HepG2 (cell line): ENCODE measurements around the gene INPP4B. TPM values are rescaled to one million over a fixed set of nuclear protein-coding genes. Genes with fewer than 3 reads are reported as not detected.

ENCODE experiments used
- ATAC-seq: fragments of 200-7000 bp; cut with Tn5 transposase; 3 replicates; pipeline ENCODE4 v1.9.1; 2020; ENCODE audit warnings: mild to moderate bottlenecking, moderate library complexity
- BruUV-seq: library from RNA; stranded (reverse); fragments of 400-500 nt; replicated peaks from 2 replicates; lab custom pipeline; 2021; lab: Mats Ljungman, UMichigan
- CTCF ChIA-PET: fragments of 300-600 bp; formaldehyde crosslinking; extraction: SDS; loops from one replicate; lab custom pipeline; 2021; ENCODE audit warnings: low total read pairs, inconsistent platforms, low intra/inter-chr PET ratio; lab: Yijun Ruan, JAX
- POLR2A ChIA-PET: fragments of 350-600 bp; sonication (Branson Sonifier 250); formaldehyde crosslinking; loops from one replicate; lab custom pipeline; 2020; ENCODE audit warnings: antibody characterized with exemption, inconsistent platforms; lab: Yijun Ruan, JAX
- DNase-seq: peaks from one replicate; pipeline ENCODE4 v3.0.0-alpha.2; 2015; ENCODE audit warnings: low spot score
- FAIRE-seq: peaks from 3 replicates; lab custom pipeline; 2011; peaks lifted over from hg19 to GRCh38; lab: Jason Lieb, UNC
- H2AFZ ChIP-seq: one replicate; pipeline ENCODE4 v1.6.1; 2011; ENCODE audit warnings: low read length, inconsistent platforms
- H3K27ac ChIP-seq: fragments of 300-600 bp; 3 replicates; pipeline ENCODE4 v1.8.0; 2011; ENCODE audit warnings: mixed run types, mild to moderate bottlenecking, mixed read lengths, low read length, inconsistent platforms; ENCODE audit not compliant: insufficient read depth; ENCODE audit errors: extremely low read length
- H3K27me3 ChIP-seq, 2 experiments: fragments of 200-600 bp in 1 of 2; 2 replicates in 1 of 2; 3 replicates in 1 of 2; pipeline versions ENCODE4 v1.6.0 to v1.8.0; 2011; ENCODE audit warnings: low read length in 2 of 2, mild to moderate bottlenecking in 2 of 2, moderate library complexity in 2 of 2, inconsistent platforms in 1 of 2; ENCODE audit not compliant: insufficient read depth in 2 of 2, control insufficient read depth in 1 of 2
- H3K36me3 ChIP-seq, 2 experiments: fragments of 200-600 bp in 1 of 2; replicated peaks in 1 of 2; 2 replicates in 1 of 2; 3 replicates in 1 of 2; pipeline versions ENCODE4 v1.5.1 to v1.8.0; 2011; ENCODE audit warnings: low read length in 2 of 2, inconsistent platforms in 1 of 2; ENCODE audit not compliant: insufficient read depth in 2 of 2, control insufficient read depth in 1 of 2
- H3K4me1 ChIP-seq: 2 replicates; pipeline ENCODE4 v1.5.1; 2012; ENCODE audit warnings: low read length, inconsistent platforms; ENCODE audit not compliant: insufficient read depth
- H3K4me2 ChIP-seq: 2 replicates; pipeline ENCODE4 v1.6.0; 2011; ENCODE audit warnings: low read depth, low read length, inconsistent platforms
- H3K4me3 ChIP-seq, 3 experiments: fragments of 200-600 bp in 1 of 3; sonication (generic), shearing (Covaris generic) in 1 of 3; replicated peaks in 1 of 3; 2 replicates each; pipeline ENCODE4 v1.5.1; 2011 to 2016; ENCODE audit warnings: low read length in 3 of 3, inconsistent platforms in 2 of 3, low read depth in 2 of 3, mild to moderate bottlenecking in 2 of 3, control low read depth in 1 of 3, mixed read lengths in 1 of 3; ENCODE audit not compliant: insufficient read depth in 1 of 3
- H3K79me2 ChIP-seq: one replicate; pipeline ENCODE4 v1.6.1; 2011; ENCODE audit warnings: low read length, inconsistent platforms; ENCODE audit not compliant: insufficient read depth
- H3K9ac ChIP-seq: 2 replicates; pipeline ENCODE4 v1.6.0; 2011; ENCODE audit warnings: mild to moderate bottlenecking, low read depth, low read length, inconsistent platforms; ENCODE audit not compliant: insufficient read depth
- H3K9me3 ChIP-seq: 2 replicates; pipeline ENCODE4 v1.5.1; 2012; ENCODE audit warnings: mild to moderate bottlenecking, low read length
- H4K20me1 ChIP-seq: 2 replicates; pipeline ENCODE4 v1.6.0; 2011; ENCODE audit warnings: inconsistent platforms, mild to moderate bottlenecking, low read length, moderate library complexity; ENCODE audit not compliant: insufficient read depth
- CHD4 ChIP-seq: fragments of 200-600 bp; sonication (generic); IDR thresholded peaks from 2 replicates; pipeline ENCODE4 v1.7.0; 2017; ENCODE audit warnings: mild to moderate bottlenecking, low read length, borderline replicate concordance
- HBP1 ChIP-seq: IDR thresholded peaks from 2 replicates; pipeline ENCODE4 v1.6.1; 2016; ENCODE audit warnings: low read depth, control low read depth
- HNF1A ChIP-seq, 2 experiments: sonication (generic) in 1 of 2; formaldehyde crosslinking in 1 of 2; IDR thresholded peaks; 2 replicates each; pipeline versions ENCODE4 v1.4.0 to v1.6.1; 2016 to 2020; ENCODE audit warnings: borderline replicate concordance in 1 of 2, low read depth in 1 of 2, mild to moderate bottlenecking in 1 of 2, missing genetic modification reagents in 1 of 2
- ISX ChIP-seq: sonication (generic); formaldehyde crosslinking; conservative IDR thresholded peaks from 2 replicates; pipeline ENCODE4 v1.5.0; 2020; ENCODE audit warnings: missing genetic modification reagents
- THYN1 ChIP-seq: sonication (generic); formaldehyde crosslinking; IDR thresholded peaks from 2 replicates; pipeline ENCODE4 v1.8.1; 2023; ENCODE audit warnings: low read depth, mild to moderate bottlenecking, moderate library complexity, missing genetic modification reagents, borderline replicate concordance
- UBTF ChIP-seq: sonication (generic); formaldehyde crosslinking; IDR thresholded peaks from 2 replicates; pipeline ENCODE4 v1.4.0; 2020; ENCODE audit warnings: mild to moderate bottlenecking, missing genetic modification reagents
- ZBTB7B ChIP-seq: sonication (generic); formaldehyde crosslinking; IDR thresholded peaks from 2 replicates; pipeline ENCODE4 v1.4.0; 2020; ENCODE audit warnings: missing genetic modification reagents
- ZNF616 ChIP-seq: sonication (generic); formaldehyde crosslinking; IDR thresholded peaks from 2 replicates; pipeline ENCODE4 v1.5.0; 2020; ENCODE audit warnings: low read depth, mild to moderate bottlenecking, missing genetic modification reagents
- ZNF775 ChIP-seq: sonication (generic); formaldehyde crosslinking; IDR thresholded peaks from 2 replicates; pipeline ENCODE4 v1.4.0; 2020; ENCODE audit warnings: missing genetic modification reagents, mild to moderate bottlenecking, moderate library complexity, borderline replicate concordance
- WGBS: methylation state at CpG from one replicate; pipeline ENCODE4 v1.1.6; 2017; ENCODE audit warnings: low lambda C conversion rate; 5-methylcytosine and 5-hydroxymethylcytosine counted together
- in situ Hi-C: cut with HindIII; loops from 2 replicates; pipeline ENCODE4 v1.10.0; 2017; ENCODE audit warnings: low pct_unique_long_range_greater_than_20kb; ENCODE audit not compliant: extremely low pct_ligation_motif_present
- intact Hi-C: fragments of 100-400 bp; cut with micrococcal nuclease; formaldehyde crosslinking; loops from one replicate; pipeline ENCODE4 v1.10.0; 2022; ENCODE audit not compliant: unreplicated experiment
- polyA plus RNA-seq, 8 experiments: library from polyadenylated mRNA; depleted of rRNA in 3 of 8; stranded (reverse) in 7 of 8; unstranded in 1 of 8; fragments of >200 nt; fragmentation: Illumina TruSeq in 4 of 8; extraction: Trizol in 4 of 8; gene quantifications; 2 replicates each; pipeline versions ENCODE4 v1.2.1 to v1.2.3, GENCODE V29; 2011 to 2016; ENCODE audit warnings: low read depth in 4 of 8, missing spikeins in 1 of 8, mixed read lengths in 1 of 8; ENCODE audit not compliant: insufficient read depth in 1 of 8
- total RNA-seq, 5 experiments: library from RNA; depleted of rRNA; stranded (reverse); fragments of >200 nt; fragmentation: Illumina TruSeq; extraction: Trizol; gene quantifications; 2 replicates each; pipeline ENCODE4 v1.2.3, GENCODE V29; 2016; ENCODE audit warnings: low read depth in 1 of 5

INPP4B gene
- total and polyA plus RNA-seq, 2 of the 13 experiments (the other 11 are each of a cell fraction or from before 2014, with no cell fraction given) = not detected

GRCh38 chr4:142324572-142324971 lies 521.5 kb downstream of the INPP4B start:
- no peaks in the 10 kb centered on the region for H4K20me1 ChIP-seq
- in situ Hi-C loops = no loop called here

More at GRCh38 chr4:142324572-142324971, 521.5 kb downstream of the INPP4B start:
- no peak for TF ChIP-seq HBP1 (CRISPR knock-in tag)
- no peak for TF ChIP-seq CHD4
- no peak for TF ChIP-seq HNF1A (IDR thresholded peaks at IDR 0.05; ENCODE audit: low read depth)
- no peak for TF ChIP-seq HNF1A (CRISPR knock-in tag; IDR thresholded peaks at IDR 0.05; ENCODE audit: borderline replicate concordance)
- no peak for TF ChIP-seq UBTF (CRISPR knock-in tag)
- TF ChIP-seq ZBTB7B (CRISPR knock-in tag) = no peak
- no peak for TF ChIP-seq ISX (CRISPR knock-in tag)
- TF ChIP-seq ZNF616 (CRISPR knock-in tag) = no peak
- no peak for TF ChIP-seq THYN1 (CRISPR knock-in tag)
- TF ChIP-seq ZNF775 (CRISPR knock-in tag) = no peak
- TF ChIP-seq, all 625 proteins: peak for 0
- ATAC-seq (no peak), FAIRE-seq (no peak), DNase-seq (no peak)
- no TSS peak for BruUV-seq
- no peaks in the 10 kb centered on the region for H3K9me3 ChIP-seq
- ChIA-PET POLR2A (no interaction called here), CTCF (no interaction called here)
- no peak overlapping the region for H3K9ac ChIP-seq
- H3K4me2 ChIP-seq = no peak overlapping the region
- WGBS = 0% methylated on average over 1 of the region's 1 CpG
- no peaks in the 10 kb centered on the region for H3K4me1 ChIP-seq
- no peaks in the 10 kb centered on the region for H3K27me3 ChIP-seq
- intact Hi-C loops = no loop called here
- no peak overlapping the region for H3K4me3 ChIP-seq
- no peaks in the 10 kb centered on the region for H3K79me2 ChIP-seq
- H2AFZ ChIP-seq = no peak overlapping the region
- no peaks in the 10 kb centered on the region for H3K36me3 ChIP-seq
- H3K27ac ChIP-seq = no peak overlapping the region
